Keratinocyte (primary cell): ENCODE results near the gene EIF2S1.

Source experiments
- EZH2 ChIP-seq: IDR thresholded peaks from one replicate; pipeline ENCODE4 v1.6.1; 2012; ENCODE audit warnings: inconsistent platforms, mild to moderate bottlenecking, low read length, moderate library complexity
- TF ChIP-seq, protein P1 (sequence below), 3 experiments: IDR thresholded peaks in 1 of 3; conservative IDR thresholded peaks in 1 of 3; optimal IDR thresholded peaks in 1 of 3; 2 replicates in 2 of 3; 3 replicates in 1 of 3; pipeline versions ENCODE3 to v1.5.1; 2011; ENCODE audit warnings: low read length in 3 of 3, mild to moderate bottlenecking in 3 of 3, moderate library complexity in 2 of 3, control low read depth in 1 of 3, inconsistent platforms in 1 of 3; ENCODE audit not compliant: insufficient read depth in 2 of 3; ENCODE audit errors: extremely low read depth in 1 of 3

DNA sequence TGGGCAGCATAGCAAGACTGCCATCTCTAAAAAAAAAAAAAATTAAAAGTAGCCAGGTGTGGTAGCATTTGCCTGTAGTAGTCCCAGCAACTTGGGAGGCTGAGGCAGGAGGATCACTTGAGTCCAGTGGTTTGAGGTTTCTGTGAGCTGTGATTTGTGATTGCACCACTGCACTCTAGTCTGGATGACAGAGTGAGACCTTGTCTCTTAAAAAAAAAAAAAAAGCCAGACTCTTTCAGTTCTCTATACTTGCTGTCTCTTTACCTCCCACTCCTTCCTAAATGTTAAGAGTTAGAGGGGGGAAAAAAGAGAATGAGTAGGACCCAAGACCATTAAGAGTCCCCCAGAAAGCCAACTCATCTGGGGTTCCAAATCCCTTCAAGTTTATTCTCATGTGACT lies 17.8 kb downstream of the EIF2S1 start:
- TF ChIP-seq, protein P1, sequence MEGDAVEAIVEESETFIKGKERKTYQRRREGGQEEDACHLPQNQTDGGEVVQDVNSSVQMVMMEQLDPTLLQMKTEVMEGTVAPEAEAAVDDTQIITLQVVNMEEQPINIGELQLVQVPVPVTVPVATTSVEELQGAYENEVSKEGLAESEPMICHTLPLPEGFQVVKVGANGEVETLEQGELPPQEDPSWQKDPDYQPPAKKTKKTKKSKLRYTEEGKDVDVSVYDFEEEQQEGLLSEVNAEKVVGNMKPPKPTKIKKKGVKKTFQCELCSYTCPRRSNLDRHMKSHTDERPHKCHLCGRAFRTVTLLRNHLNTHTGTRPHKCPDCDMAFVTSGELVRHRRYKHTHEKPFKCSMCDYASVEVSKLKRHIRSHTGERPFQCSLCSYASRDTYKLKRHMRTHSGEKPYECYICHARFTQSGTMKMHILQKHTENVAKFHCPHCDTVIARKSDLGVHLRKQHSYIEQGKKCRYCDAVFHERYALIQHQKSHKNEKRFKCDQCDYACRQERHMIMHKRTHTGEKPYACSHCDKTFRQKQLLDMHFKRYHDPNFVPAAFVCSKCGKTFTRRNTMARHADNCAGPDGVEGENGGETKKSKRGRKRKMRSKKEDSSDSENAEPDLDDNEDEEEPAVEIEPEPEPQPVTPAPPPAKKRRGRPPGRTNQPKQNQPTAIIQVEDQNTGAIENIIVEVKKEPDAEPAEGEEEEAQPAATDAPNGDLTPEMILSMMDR (optimal IDR thresholded peaks at IDR 0.05 in 1 of 3, IDR thresholded peaks at IDR 0.05 in 1 of 3, conservative IDR thresholded peaks at IDR 0.05 in 1 of 3; ENCODE audit: extremely low read depth in 1 of 3, insufficient read depth in 2 of 3, low read length in 3 of 3), result no peak
- no peak for TF ChIP-seq EZH2
